Adrenal gland (tissue), 5 donors: ENCODE results near the gene GPR62.
A peak's percentile ranks its signal among the peaks of the same experiment; 100 is the strongest.

Source experiments
- CTCF ChIP-seq, 6 experiments: fragments of 450-650 bp in 4 of 6; fragments of 200-600 bp in 2 of 6; sonication (generic) in 1 of 6; IDR thresholded peaks; 1 replicate in 5 of 6; 2 replicates in 1 of 6; pipeline versions ENCODE4 v1.5.1 to v1.8.0; 2016 to 2021; ENCODE audit warnings: antibody characterized with exemption in 6 of 6, mild to moderate bottlenecking in 2 of 6, moderate library complexity in 1 of 6
- POLR2A ChIP-seq, 2 donors: fragments of 450-650 bp; IDR thresholded peaks; one replicate each; pipeline ENCODE4 v1.6.1; 2017; ENCODE audit warnings: antibody characterized with exemption in 2 of 2, mild to moderate bottlenecking in 2 of 2, moderate library complexity in 1 of 2
- donor health status: DM: no; HTN: no; CAD: no.

GRCh38 chr3:51955893-51956770 is 951 bp downstream of the GPR62 start:
- peak in 1 of 2 donors; percentile 15 for TF ChIP-seq POLR2A (IDR thresholded peaks at IDR 0.05)
- TF ChIP-seq CTCF (IDR thresholded peaks at IDR 0.05): peak; percentile 5 to 73 (median 34)
